ENCODE data around the gene C11orf52.
"Not testable (repeated sequence)": the region's sequence is repeated elsewhere in the genome, so short reads cannot be mapped to it uniquely, and the experiment has no call there.

C11orf52 gene

GRCh38 chr11:111918390-111919256 lies at the start of gene C11orf52:
Gene C11orf52 (plus strand): TSS chr11:111918913. CDS start chr11:111918973, 60 bp downstream.
- no peak for DNase-seq

GRCh38 chr11:111870113-111870512 lies 48.6 kb upstream of the C11orf52 start:
- no peak for DNase-seq

- DNase-seq = no peak
Measured at GRCh38 chr11:111870522-111870885, 48.2 kb upstream of the C11orf52 start.

GRCh38 chr11:111870886-111871692 lies 47.6 kb upstream of the C11orf52 start, which contains the start of gene ALG9:
Gene ALG9 (minus strand): TSS chr11:111871581. CDS start chr11:111871482, 99 bp downstream.
- peak; percentile 86 for DNase-seq

- DNase-seq = no peak
Measured at GRCh38 chr11:111871693-111872161, 47.0 kb upstream of the C11orf52 start.

GRCh38 chr11:111878385-111878848 lies 40.3 kb upstream of the C11orf52 start:
- DNase-seq = no peak

GRCh38 chr11:111878849-111879636 lies 39.7 kb upstream of the C11orf52 start, which contains the start of the genes CFAP68 and FDXACB1:
Gene CFAP68 (plus strand): TSS chr11:111879541. CDS start chr11:111879561, 20 bp downstream.
Gene FDXACB1 (minus strand): TSS chr11:111879165. CDS start chr11:111879132, 33 bp downstream.
- peak; percentile 97 for DNase-seq

- no peak for DNase-seq
Measured at GRCh38 chr11:111879637-111879960, 39.1 kb upstream of the C11orf52 start.

- DNase-seq = no peak
Measured at GRCh38 chr11:111882202-111882601, 36.5 kb upstream of the C11orf52 start.

- DNase-seq = not testable (repeated sequence)
Measured at GRCh38 chr11:111885053-111885452, 33.7 kb upstream of the C11orf52 start.

- DNase-seq = no peak
Measured at GRCh38 chr11:111886032-111886431, 32.7 kb upstream of the C11orf52 start.

- no peak for DNase-seq
Measured at GRCh38 chr11:111886844-111887243, 31.9 kb upstream of the C11orf52 start.

GRCh38 chr11:111905411-111905810 lies 13.3 kb upstream of the C11orf52 start:
- DNase-seq = no peak

GRCh38 chr11:111906680-111907079 lies 12.0 kb upstream of the C11orf52 start:
- DNase-seq = no peak

GRCh38 chr11:111908639-111909305 lies 9.9 kb upstream of the C11orf52 start:
- DNase-seq = no peak

GRCh38 chr11:111909378-111909777 lies 9.3 kb upstream of the C11orf52 start:
- no peak for DNase-seq

- no peak for DNase-seq
Measured at GRCh38 chr11:111910676-111911562, 7.8 kb upstream of the C11orf52 start.

- DNase-seq = no peak
Measured at GRCh38 chr11:111911563-111912401, 6.9 kb upstream of the C11orf52 start, which contains the start of gene CRYAB. Gene CRYAB (minus strand): TSS chr11:111911770. CDS start chr11:111911724, 46 bp downstream.

GRCh38 chr11:111912535-111912934 lies 6.2 kb upstream of the C11orf52 start, which contains the start of gene HSPB2:
Gene HSPB2 (plus strand): TSS chr11:111912734. CDS start chr11:111912830, 96 bp downstream.
- DNase-seq = no peak
